Endothelial cell of umbilical vein (primary cell): ENCODE results near the gene ZSCAN2. TPM values are rescaled to one million over a fixed set of nuclear protein-coding genes. Genes with fewer than 3 reads are reported as not detected.

Experiments used
- BruUV-seq: library from RNA; stranded (reverse); fragments of 400-500 nt; replicated peaks from 2 replicates; lab custom pipeline; 2021; lab: Mats Ljungman, UMichigan
- CTCF ChIA-PET: fragments of 300-600, 350-600 bp; sonication (Branson Sonifier 250); formaldehyde crosslinking; loops from one replicate; lab custom pipeline; 2021; ENCODE audit warnings: antibody characterized with exemption, inconsistent platforms; lab: Charles Lee
- POLR2A ChIA-PET: fragments of 300-600, 350-600 bp; sonication (Branson Sonifier 250); formaldehyde crosslinking; loops from one replicate; lab custom pipeline; 2021; ENCODE audit warnings: antibody characterized with exemption, inconsistent platforms; lab: Charles Lee
- DNase-seq: peaks from one replicate; pipeline ENCODE4 v3.0.0-alpha.2; 2011; ENCODE audit warnings: low read depth, low spot score
- FAIRE-seq: peaks from 2 replicates; lab custom pipeline; 2011; peaks lifted over from hg19 to GRCh38; lab: Jason Lieb, UNC
- H2AFZ ChIP-seq: 2 replicates; pipeline ENCODE4 v1.6.0; 2012; ENCODE audit warnings: low read depth, low read length, control low read depth, inconsistent platforms
- H3K27ac ChIP-seq: 2 replicates; pipeline ENCODE4 v1.5.1; 2011; ENCODE audit warnings: low read depth, mild to moderate bottlenecking, control low read depth, low read length, moderate library complexity; ENCODE audit not compliant: insufficient read depth
- H3K27me3 ChIP-seq, 2 experiments: 2 replicates each; pipeline versions ENCODE4 v1.6.0 to v1.6.1; 2011; ENCODE audit warnings: low read length in 2 of 2, mixed read lengths in 1 of 2; ENCODE audit not compliant: control insufficient read depth in 2 of 2, insufficient read depth in 2 of 2
- H3K36me3 ChIP-seq, 2 experiments: 2 replicates in 1 of 2; 3 replicates in 1 of 2; pipeline ENCODE4 v1.5.1; 2011; ENCODE audit warnings: low read length in 2 of 2, mild to moderate bottlenecking in 1 of 2, moderate library complexity in 1 of 2; ENCODE audit not compliant: control insufficient read depth in 2 of 2, insufficient read depth in 2 of 2; ENCODE audit errors: extremely low read depth in 1 of 2
- H3K4me1 ChIP-seq: 3 replicates; pipeline ENCODE4 v1.5.1; 2011; ENCODE audit warnings: mild to moderate bottlenecking, low read length; ENCODE audit not compliant: control insufficient read depth, insufficient read depth; ENCODE audit errors: extremely low read depth
- H3K4me2 ChIP-seq: 2 replicates; pipeline ENCODE4 v1.6.1; 2011; ENCODE audit warnings: low read length, control low read depth, mixed read lengths; ENCODE audit not compliant: insufficient read depth
- H3K4me3 ChIP-seq, 3 experiments: fragments of 200-600 bp in 1 of 3; sonication (generic), shearing (Covaris generic) in 1 of 3; replicated peaks in 1 of 3; 2 replicates each; pipeline ENCODE4 v1.5.1; 2011 to 2016; ENCODE audit warnings: control low read depth in 3 of 3, low read length in 3 of 3, mild to moderate bottlenecking in 2 of 3, inconsistent platforms in 1 of 3, low read depth in 1 of 3, moderate library complexity in 1 of 3; ENCODE audit not compliant: insufficient read depth in 1 of 3
- H3K79me2 ChIP-seq: 2 replicates; pipeline ENCODE4 v1.6.0; 2012; ENCODE audit warnings: low read length, inconsistent platforms; ENCODE audit not compliant: control insufficient read depth, insufficient read depth
- H3K9ac ChIP-seq: replicated peaks from 2 replicates; pipeline ENCODE3; 2011; ENCODE audit warnings: low read length, control low read depth; ENCODE audit not compliant: insufficient read depth; ENCODE audit errors: extremely low read depth
- H3K9me1 ChIP-seq: replicated peaks from 3 replicates; pipeline ENCODE4 v1.6.0; 2011; ENCODE audit warnings: mild to moderate bottlenecking, low read length; ENCODE audit not compliant: control insufficient read depth, insufficient read depth; ENCODE audit errors: extremely low read depth
- H3K9me3 ChIP-seq: replicated peaks from 2 replicates; pipeline ENCODE4 v1.5.1; 2012; ENCODE audit warnings: low read length, inconsistent platforms; ENCODE audit not compliant: control insufficient read depth, insufficient read depth
- H4K20me1 ChIP-seq: replicated peaks from 2 replicates; pipeline ENCODE3; 2011; ENCODE audit warnings: mild to moderate bottlenecking, low read length; ENCODE audit not compliant: control insufficient read depth, insufficient read depth; ENCODE audit errors: extremely low read depth
- CTCF ChIP-seq, 2 donors: IDR thresholded peaks; 1 replicate in 1 of 2; 2 replicates in 1 of 2; pipeline ENCODE4 v1.5.1; 2011; ENCODE audit warnings: low read length in 2 of 2, mild to moderate bottlenecking in 2 of 2, moderate library complexity in 2 of 2, control low read depth in 1 of 2, inconsistent platforms in 1 of 2, low read depth in 1 of 2; ENCODE audit not compliant: insufficient read depth in 1 of 2; ENCODE audit errors: extremely low read depth in 1 of 2
- EZH2 ChIP-seq: IDR thresholded peaks from 2 replicates; pipeline ENCODE4 v1.6.1; 2012; ENCODE audit warnings: borderline replicate concordance, low read depth, mild to moderate bottlenecking, moderate library complexity, low read length, inconsistent platforms; ENCODE audit not compliant: severe bottlenecking
- JUN ChIP-seq: IDR thresholded peaks from 2 replicates; pipeline ENCODE4 v1.6.1; 2011; ENCODE audit warnings: borderline replicate concordance, low read depth; ENCODE audit not compliant: insufficient read length, insufficient read depth
- dilution Hi-C: fragments of 300-500 bp; cut with MboI; formaldehyde crosslinking; loops from one replicate; pipeline ENCODE4 v1.15.0; 2019; ENCODE audit warnings: low sequenced_read_pairs; ENCODE audit not compliant: extremely low pct_ligation_motif_present
- intact Hi-C: fragments of 100-400 bp; cut with micrococcal nuclease; formaldehyde crosslinking; loops from one replicate; pipeline ENCODE4 v1.10.0; 2022
- polyA plus RNA-seq, 4 experiments: library from polyadenylated mRNA; depleted of rRNA in 3 of 4; stranded (reverse) in 3 of 4; unstranded in 1 of 4; fragments of >200 nt; gene quantifications; 2 replicates each; pipeline versions ENCODE4 v1.2.1 to v1.2.3, GENCODE V29; 2011 to 2012; ENCODE audit warnings: missing spikeins in 1 of 4
- total RNA-seq: library from RNA; stranded (reverse); gene quantifications from 2 replicates; pipeline ENCODE4 v1.2.3, GENCODE V29; 2021
- TF ChIP-seq, protein P1 (sequence below): IDR thresholded peaks from 2 replicates; pipeline ENCODE4 v1.6.1; 2011; ENCODE audit not compliant: insufficient read depth, insufficient read length

ZSCAN2 gene
- total and polyA plus RNA-seq, 2 donors (not counting 3 experiments of a cell fraction or from before 2014, with no cell fraction given): 12.9 to 13.5 TPM

GRCh38 chr15:84597296-84597695 lies 3.5 kb upstream of the ZSCAN2 start:
- BruUV-seq: no TSS peak

More at GRCh38 chr15:84597296-84597695, 3.5 kb upstream of the ZSCAN2 start:
- no peak overlapping the region for H3K4me3 ChIP-seq
- peaks cover 2% of the 10 kb centered on the region for H3K79me2 ChIP-seq
- H3K4me2 ChIP-seq: no peak overlapping the region
- no peaks in the 10 kb centered on the region for H4K20me1 ChIP-seq
- no peak overlapping the region for H3K27ac ChIP-seq
- DNase-seq (no peak), FAIRE-seq (no peak)
- ChIA-PET CTCF (interaction anchor here (0.7 to 1.2 kb wide), 2 partner anchors 9 to 26 kb away, joined by 3 to 6 read pairs; no protein-coding TSS in a partner anchor), POLR2A (no interaction called here)
- H2AFZ ChIP-seq: no peak overlapping the region
- dilution Hi-C loops: no loop called here
- intact Hi-C loops: no loop called here
- no peaks in the 10 kb centered on the region for H3K9me1 ChIP-seq
- H3K9ac ChIP-seq: no peak overlapping the region
- no peaks in the 10 kb centered on the region for H3K4me1 ChIP-seq
- H3K9me3 ChIP-seq: no peaks in the 10 kb centered on the region
- peaks cover 0 to 9% of the 10 kb centered on the region in 2 experiments for H3K27me3 ChIP-seq
- H3K36me3 ChIP-seq: no peaks in the 10 kb centered on the region
- no peak for TF ChIP-seq EZH2
- TF ChIP-seq JUN: no peak
- TF ChIP-seq, protein P1, sequence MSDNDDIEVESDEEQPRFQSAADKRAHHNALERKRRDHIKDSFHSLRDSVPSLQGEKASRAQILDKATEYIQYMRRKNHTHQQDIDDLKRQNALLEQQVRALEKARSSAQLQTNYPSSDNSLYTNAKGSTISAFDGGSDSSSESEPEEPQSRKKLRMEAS: no peak
- no peak for TF ChIP-seq CTCF (IDR thresholded peaks at IDR 0.05; ENCODE audit: extremely low read depth in 1 of 2, insufficient read depth in 1 of 2, low read depth in 1 of 2, low read length in 2 of 2)
